Stimulated activated CD4-positive, alpha-beta T cell treated with anti-CD3 and anti-CD28 coated beads, TNF-alpha, amount 100 ng/mL, for 1 hour (primary cell): ENCODE measurements around the gene ZSCAN2.

ENCODE experiments used
- DNase-seq, 3 donors: peaks; one replicate each; pipeline ENCODE4 v3.0.0-alpha.2; 2020; ENCODE audit warnings: low read depth in 3 of 3, low spot score in 1 of 3

ZSCAN2 gene

GRCh38 chr15:84668221-84668982 lies 67.6 kb downstream of the ZSCAN2 start:
- DNase-seq, result no peak

DNA sequence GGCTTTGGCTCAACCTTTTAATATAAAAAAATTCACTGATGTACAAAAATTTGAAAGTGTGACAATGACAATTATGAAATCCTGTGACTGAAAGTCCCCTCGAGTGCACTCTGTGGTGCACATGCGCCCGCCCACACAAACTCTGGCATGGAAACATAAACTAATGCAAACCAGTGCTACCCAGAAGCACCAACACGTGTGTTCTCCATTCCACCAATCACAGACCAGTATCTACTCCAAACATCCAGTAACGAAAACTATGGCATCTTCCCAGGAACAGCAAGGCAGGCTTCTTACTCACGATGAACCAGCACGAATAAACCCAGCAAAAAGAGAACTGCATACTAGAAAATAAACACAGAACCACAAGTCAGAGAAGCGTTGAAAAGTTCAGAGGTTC lies 68.9 kb downstream of the ZSCAN2 start:
- DNase-seq, result no peak

- no peak for DNase-seq
These were observed 70.4 kb downstream of the ZSCAN2 start for GRCh38 chr15:84671211-84671610.
